A549 (cell line): Measurements from ENCODE around the gene GPR108. TPM values are rescaled to one million over a fixed set of nuclear protein-coding genes. Genes with fewer than 3 reads are reported as not detected.

Experiments used
- ATAC-seq, 2 experiments: fragments of 200-7000 bp in 1 of 2; fragments of >200 bp in 1 of 2; cut with Nextera tagmentation in 1 of 2; cut with Tn5 transposase in 1 of 2; 3 replicates each; pipeline versions ENCODE4 v1.8.0 to v1.9.1; 2018 to 2020; ENCODE audit warnings: mild to moderate bottlenecking in 1 of 2, moderate library complexity in 1 of 2
- CTCF ChIA-PET: fragments of 300-600 bp; sonication (Branson Sonifier 250); formaldehyde crosslinking; extraction: SDS; loops from one replicate; lab custom pipeline; 2021; ENCODE audit warnings: antibody characterized with exemption, inconsistent platforms; lab: Yijun Ruan, JAX
- POLR2A ChIA-PET: fragments of 350-600 bp; formaldehyde crosslinking; extraction: SDS; loops from one replicate; lab custom pipeline; 2021; ENCODE audit warnings: antibody characterized with exemption, inconsistent platforms; lab: Yijun Ruan, JAX
- DNase-seq, 2 experiments: peaks; one replicate each; pipeline versions ENCODE4 v3.0.0 to v3.0.0-alpha.2; 2011 to 2016; ENCODE audit warnings: low read depth in 1 of 2, low spot score in 1 of 2
- FAIRE-seq: peaks from 2 replicates; lab custom pipeline; 2011; peaks lifted over from hg19 to GRCh38; lab: Jason Lieb, UNC
- H3K27ac ChIP-seq, 2 experiments: fragments of >200 bp; sonication (Bioruptor Twin); formaldehyde crosslinking; 3 replicates each; pipeline ENCODE4 v1.5.1; 2016 to 2017
- H3K4me1 ChIP-seq: fragments of >200 bp; sonication (Bioruptor Twin); formaldehyde crosslinking; 3 replicates; pipeline ENCODE4 v1.6.1; 2016
- H3K4me2 ChIP-seq: fragments of >200 bp; sonication (Bioruptor Twin); formaldehyde crosslinking; 3 replicates; pipeline ENCODE4 v1.6.1; 2016
- H3K4me3 ChIP-seq: fragments of >200 bp; sonication (Bioruptor Twin); formaldehyde crosslinking; 3 replicates; pipeline ENCODE4 v1.5.1; 2016
- H3K9me3 ChIP-seq: fragments of >200 bp; sonication (Bioruptor Twin); formaldehyde crosslinking; 3 replicates; pipeline ENCODE4 v1.6.1; 2016
- CBX8 ChIP-seq: fragments of 200-600 bp; sonication (generic); IDR thresholded peaks from 2 replicates; pipeline ENCODE4 v1.6.1; 2016
- EHF ChIP-seq: fragments of 250-450 bp; sonication (Bioruptor Pico); IDR thresholded peaks from 2 replicates; pipeline ENCODE4 v1.5.0; 2020; ENCODE audit warnings: mild to moderate bottlenecking
- ELK1 ChIP-seq: fragments of 150-350 bp; IDR thresholded peaks from 2 replicates; pipeline ENCODE4 v1.6.1; 2014; ENCODE audit warnings: low read depth, mild to moderate bottlenecking, low read length
- ESRRA ChIP-seq: fragments of 150-350 bp; IDR thresholded peaks from 2 replicates; pipeline ENCODE4 v1.6.1; 2014; ENCODE audit warnings: mild to moderate bottlenecking, low read length, borderline replicate concordance
- FOSL2 ChIP-seq, 2 experiments: fragments of 450-650 bp in 1 of 2; fragments of >200 bp in 1 of 2; sonication (Bioruptor Twin) in 1 of 2; formaldehyde crosslinking; IDR thresholded peaks; 2 replicates each; pipeline versions ENCODE4 v1.5.0 to v1.6.1; 2016 to 2020; ENCODE audit warnings: mild to moderate bottlenecking in 1 of 2, moderate library complexity in 1 of 2
- FOXS1 ChIP-seq: fragments of 250-450 bp; sonication (Bioruptor Pico); IDR thresholded peaks from 2 replicates; pipeline ENCODE4 v1.5.0; 2020; ENCODE audit warnings: mild to moderate bottlenecking, moderate library complexity
- GATA3 ChIP-seq: IDR thresholded peaks from 2 replicates; pipeline ENCODE4 v1.6.1; 2012; ENCODE audit warnings: borderline replicate concordance
- HEYL ChIP-seq: fragments of 250-450 bp; sonication (Bioruptor Pico); IDR thresholded peaks from 2 replicates; pipeline ENCODE4 v1.8.0; 2021; ENCODE audit warnings: mild to moderate bottlenecking, moderate library complexity
- HMGXB4 ChIP-seq: fragments of 250-450 bp; sonication (Bioruptor Pico); IDR thresholded peaks from 2 replicates; pipeline ENCODE4 v1.5.0; 2021; ENCODE audit warnings: mild to moderate bottlenecking, moderate library complexity, borderline replicate concordance
- HOXB13 ChIP-seq: fragments of 250-450 bp; sonication (Bioruptor Pico); IDR thresholded peaks from 2 replicates; pipeline ENCODE4 v1.5.0; 2020; ENCODE audit warnings: low read depth, mild to moderate bottlenecking, moderate library complexity
- JUN ChIP-seq, 2 experiments: fragments of >200 bp; sonication (Bioruptor Twin); formaldehyde crosslinking; IDR thresholded peaks; 2 replicates in 1 of 2; 3 replicates in 1 of 2; pipeline ENCODE4 v1.6.1; 2016 to 2017
- KDM1A ChIP-seq: fragments of 200-600 bp; sonication (generic); IDR thresholded peaks from 2 replicates; pipeline ENCODE4 v1.6.1; 2016; ENCODE audit warnings: low read depth, mild to moderate bottlenecking
- KDM5A ChIP-seq: fragments of 200-600 bp; sonication (generic); IDR thresholded peaks from 2 replicates; pipeline ENCODE4 v1.6.1; 2016; ENCODE audit warnings: antibody characterized with exemption, mild to moderate bottlenecking
- MAX ChIP-seq: IDR thresholded peaks from 2 replicates; pipeline ENCODE4 v1.6.1; 2012
- MYC ChIP-seq: IDR thresholded peaks from 2 replicates; pipeline ENCODE4 v1.6.1; 2012; ENCODE audit warnings: mild to moderate bottlenecking, inconsistent platforms, low read length, improper control_type of control experiment, borderline replicate concordance
- NFE2L2 ChIP-seq: fragments of 150-350 bp; conservative IDR thresholded peaks from 2 replicates; pipeline ENCODE4 v1.6.1; 2014; ENCODE audit warnings: low read length
- PBX3 ChIP-seq: IDR thresholded peaks from 2 replicates; pipeline ENCODE4 v1.6.1; 2012
- POLR2A ChIP-seq: IDR thresholded peaks from 2 replicates; pipeline ENCODE4 v1.6.1; 2012; ENCODE audit warnings: mild to moderate bottlenecking, low read length
- RARB ChIP-seq: fragments of 250-450 bp; sonication (Bioruptor Pico); IDR thresholded peaks from 2 replicates; pipeline ENCODE4 v1.8.0; 2021; ENCODE audit warnings: mild to moderate bottlenecking, moderate library complexity
- REST ChIP-seq: fragments of 200-600 bp; sonication (generic); IDR thresholded peaks from 2 replicates; pipeline ENCODE4 v1.6.1; 2016; ENCODE audit warnings: antibody characterized with exemption, mild to moderate bottlenecking, moderate library complexity
- RFX5 ChIP-seq: fragments of 450-650 bp; IDR thresholded peaks from 2 replicates; pipeline ENCODE4 v1.7.1; 2014; ENCODE audit warnings: antibody characterized with exemption, mild to moderate bottlenecking, moderate library complexity
- TFCP2L1 ChIP-seq: fragments of 250-450 bp; sonication (Bioruptor Pico); IDR thresholded peaks from 2 replicates; pipeline ENCODE4 v1.5.0; 2021; ENCODE audit warnings: mild to moderate bottlenecking
- USF2 ChIP-seq: fragments of 450-650 bp; IDR thresholded peaks from 2 replicates; pipeline ENCODE4 v1.6.1; 2014; ENCODE audit warnings: antibody characterized with exemption
- ZC3H11A ChIP-seq: fragments of 450-650 bp; IDR thresholded peaks from 2 replicates; pipeline ENCODE4 v1.6.1; 2014; ENCODE audit warnings: antibody characterized with exemption, mild to moderate bottlenecking
- ZFP36 ChIP-seq: fragments of 450-650 bp; IDR thresholded peaks from 2 replicates; pipeline ENCODE4 v1.6.1; 2014; ENCODE audit warnings: borderline replicate concordance; ENCODE audit not compliant: partially characterized antibody
- ZNF302 ChIP-seq: fragments of 250-450 bp; sonication (Bioruptor Pico); IDR thresholded peaks from 2 replicates; pipeline ENCODE4 v1.9.0; 2021; ENCODE audit warnings: inconsistent platforms, mild to moderate bottlenecking, moderate library complexity
- WGBS: methylation state at CpG from one replicate; pipeline ENCODE4 v1.1.6; 2017; ENCODE audit errors: missing lambda C conversion rate; 5-methylcytosine and 5-hydroxymethylcytosine counted together
- polyA plus RNA-seq, 4 experiments: library from polyadenylated mRNA; depleted of rRNA in 3 of 4; stranded (reverse); fragments of >200 nt; fragmentation: RNase III in 1 of 4; extraction: RNeasy Plus Mini Kit Qiagen cat#74134 plus additional on column Dnase treatment in 1 of 4; gene quantifications; 2 replicates in 3 of 4; 3 replicates in 1 of 4; pipeline ENCODE4 v1.2.3, GENCODE V29; 2011 to 2017

Gene GPR108
- polyA plus RNA-seq, 2 of the 4 experiments (the other 2 are of a cell fraction), result 36.4 to 50.2 TPM

- TF ChIP-seq FOSL2 (IDR thresholded peaks at IDR 0.05) (no peak), FOSL2 (CRISPR knock-in tag; IDR thresholded peaks at IDR 0.05) (no peak), EHF (CRISPR knock-in tag) (no peak), HEYL (CRISPR knock-in tag) (no peak), KDM1A (no peak), RARB (CRISPR knock-in tag) (no peak), KDM5A (no peak), HOXB13 (CRISPR knock-in tag) (no peak), MYC (no peak), POLR2A (no peak; the same call in 1 of the 2 replicates), HMGXB4 (CRISPR knock-in tag) (0 out of 2 replicates have a peak, but pooled peaks have one; percentile 22), MAX (no peak), ZNF302 (CRISPR knock-in tag) (no peak), FOXS1 (no peak), PBX3 (peak; percentile 96), RFX5 (no peak)
Observed at GRCh38 chr19:6737284-6737872, at the start of gene GPR108 (continued).

- no peaks in the 10 kb centered on the region for H3K9me3 ChIP-seq
- no peak overlapping the region for H3K27ac ChIP-seq
- TF ChIP-seq CBX8 (no peak), HMGXB4 (CRISPR knock-in tag) (no peak), ESRRA (no peak), ZNF302 (CRISPR knock-in tag) (no peak), NFE2L2 (no peak), REST (no peak), ZFP36 (no peak), ZC3H11A (no peak), JUN (IDR thresholded peaks at IDR 0.05) (no peak), MAX (no peak), TFCP2L1 (no peak), USF2 (no peak), GATA3 (no peak), ELK1 (no peak)
- ChIA-PET CTCF (interaction anchor here (1.0 to 2.2 kb wide), 2 partner anchors 10 to 85 kb away, joined by 3 to 10 read pairs; no protein-coding TSS in a partner anchor), POLR2A (no interaction called here)
- ATAC-seq, result no peak
- DNase-seq, result no peak
- FAIRE-seq, result no peak
- peaks cover 8% of the 10 kb centered on the region; the same call in 2 of the 3 replicates for H3K4me1 ChIP-seq
- H3K4me3 ChIP-seq, result no peak overlapping the region
- WGBS, result 69% methylated on average over 4 of the region's 4 CpGs
- no peak overlapping the region for H3K4me2 ChIP-seq
Observed at GRCh38 chr19:6779206-6779605, 41.8 kb upstream of the GPR108 start.
